Measurements from ENCODE around the gene GNB1L. TPM values are rescaled to one million over a fixed set of nuclear protein-coding genes. Genes with fewer than 3 reads are reported as not detected.

GNB1L gene
- total and polyA plus RNA-seq, 5 donors, result 2.1 to 4.9 (median 3.9) TPM

- H3K27ac ChIP-seq (ENCODE audit: low read length), result no peak overlapping the region
- intact Hi-C loops (cut with DNase I), result no loop called here
- H3K4me1 ChIP-seq (ENCODE audit: control insufficient read depth, insufficient read depth, low read length), result no peaks in the 10 kb centered on the region
- no peak for DNase-seq
- WGBS, result 94% methylated on average over 14 of the region's 14 CpGs
- ATAC-seq, result no peak
- no peaks in the 10 kb centered on the region for H3K9me3 ChIP-seq (ENCODE audit: control insufficient read depth, low read length)
- no peak overlapping the region for H3K4me3 ChIP-seq (ENCODE audit: low read length)
- H3K27me3 ChIP-seq (ENCODE audit: control insufficient read depth, insufficient read depth), result no peaks in the 10 kb centered on the region
These were observed 35.3 kb downstream of the GNB1L start for GRCh38 chr22:19819208-19819910.

- WGBS, result 89% methylated on average over 17 of the region's 17 CpGs
- Histone ChIP-seq H3K4me3 (ENCODE audit: low read length) (no peak overlapping the region), H3K27me3 (ENCODE audit: control insufficient read depth, insufficient read depth) (no peaks in the 10 kb centered on the region), H3K4me1 (ENCODE audit: control insufficient read depth, insufficient read depth, low read length) (no peaks in the 10 kb centered on the region), H3K9me3 (ENCODE audit: control insufficient read depth, low read length) (no peaks in the 10 kb centered on the region), H3K27ac (ENCODE audit: low read length) (no peak overlapping the region)
- intact Hi-C loops (cut with DNase I), result no loop called here
- ATAC-seq, result no peak
- DNase-seq, result no peak
These were observed 36.1 kb downstream of the GNB1L start for GRCh38 chr22:19818324-19819207.

GRCh38 chr22:19816372-19817119, 38.1 kb downstream of the GNB1L start:
- H3K27me3 ChIP-seq (ENCODE audit: control insufficient read depth, insufficient read depth), result no peaks in the 10 kb centered on the region
- H3K4me3 ChIP-seq (ENCODE audit: low read length), result no peak overlapping the region
- no peaks in the 10 kb centered on the region for H3K9me3 ChIP-seq (ENCODE audit: control insufficient read depth, low read length)
- no peaks in the 10 kb centered on the region for H3K4me1 ChIP-seq (ENCODE audit: control insufficient read depth, insufficient read depth, low read length)
- ATAC-seq, result no peak
- 91% methylated on average over 14 of the region's 14 CpGs for WGBS
- H3K27ac ChIP-seq (ENCODE audit: low read length), result no peak overlapping the region
- DNase-seq, result no peak
- intact Hi-C loops (cut with DNase I), result no loop called here

DNA sequence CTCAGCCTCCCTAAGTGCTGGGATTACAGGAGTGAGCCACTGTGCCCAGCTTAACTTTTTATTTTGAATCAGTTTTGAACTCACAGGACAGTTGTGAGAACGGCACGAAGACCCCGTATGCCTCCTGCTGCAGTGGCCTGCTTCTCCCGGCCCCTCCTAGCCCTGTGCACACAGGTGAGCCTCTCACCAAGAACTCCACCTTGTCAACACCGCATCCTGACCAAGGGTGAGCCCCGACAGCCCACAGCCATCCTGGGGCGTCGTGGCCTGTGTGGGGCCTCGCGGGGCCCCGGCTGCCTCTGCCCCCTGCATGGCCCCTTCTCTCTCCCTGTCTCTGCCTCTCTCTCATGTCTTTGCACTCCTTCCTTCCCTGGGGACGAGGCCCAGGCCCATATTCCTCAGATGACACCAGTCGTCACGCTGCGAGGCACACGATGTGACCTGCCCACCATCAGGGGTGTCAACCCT, 38.8 kb downstream of the GNB1L start:
- H3K27me3 ChIP-seq (ENCODE audit: control insufficient read depth, insufficient read depth), result no peaks in the 10 kb centered on the region
- no peaks in the 10 kb centered on the region for H3K9me3 ChIP-seq (ENCODE audit: control insufficient read depth, low read length)
- DNase-seq (no peak), ATAC-seq (no peak)
- no peak overlapping the region for H3K4me3 ChIP-seq (ENCODE audit: low read length)
- H3K27ac ChIP-seq (ENCODE audit: low read length), result no peak overlapping the region
- no peaks in the 10 kb centered on the region for H3K4me1 ChIP-seq (ENCODE audit: control insufficient read depth, insufficient read depth, low read length)
- WGBS, result 88% methylated on average over 16 of the region's 16 CpGs
- intact Hi-C loops (cut with DNase I), result no loop called here

DNA sequence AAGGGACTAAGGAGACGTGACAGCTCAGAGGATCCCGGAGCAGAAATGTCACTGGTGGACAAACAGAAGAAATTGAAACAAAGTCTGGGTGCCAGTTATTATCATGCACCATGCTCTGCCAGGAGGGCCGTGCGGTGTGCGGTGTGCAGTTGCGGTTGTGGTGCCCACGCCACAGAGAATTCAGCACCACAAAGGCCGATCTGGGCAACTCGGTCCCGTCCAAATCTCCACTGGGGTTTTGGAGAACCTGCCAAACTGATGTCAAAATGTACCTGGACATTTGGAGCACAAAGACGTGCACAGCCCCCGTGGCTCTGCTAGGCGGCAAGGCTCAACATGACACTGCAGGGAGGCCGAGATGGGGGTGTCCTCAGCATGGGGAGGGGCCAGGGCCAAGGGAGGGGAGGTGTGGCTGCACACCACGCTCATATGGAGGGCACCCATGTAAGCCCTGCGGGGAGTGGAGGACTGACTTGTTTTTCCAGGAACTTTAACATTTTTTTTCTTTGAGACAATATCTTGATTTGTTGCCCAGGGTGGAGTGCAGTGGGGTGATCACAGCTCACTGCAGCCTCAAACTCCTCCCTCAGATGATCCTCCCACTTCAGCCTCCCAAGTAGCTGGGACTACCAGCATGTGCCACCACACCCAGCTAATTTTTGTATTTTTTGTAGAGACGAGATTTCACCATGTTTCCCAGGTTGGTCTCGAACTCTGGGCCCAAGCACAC, 39.4 kb downstream of the GNB1L start:
- intact Hi-C loops (cut with DNase I), result no loop called here
- DNase-seq (no peak), ATAC-seq (no peak)
- WGBS, result 90% methylated on average over 18 of the region's 18 CpGs
- no peaks in the 10 kb centered on the region for H3K27me3 ChIP-seq (ENCODE audit: control insufficient read depth, insufficient read depth)
- no peaks in the 10 kb centered on the region for H3K9me3 ChIP-seq (ENCODE audit: control insufficient read depth, low read length)
- H3K4me3 ChIP-seq (ENCODE audit: low read length), result no peak overlapping the region
- no peaks in the 10 kb centered on the region for H3K4me1 ChIP-seq (ENCODE audit: control insufficient read depth, insufficient read depth, low read length)
- no peak overlapping the region for H3K27ac ChIP-seq (ENCODE audit: low read length)

GRCh38 chr22:19814428-19814827, 40.2 kb downstream of the GNB1L start:
- Histone ChIP-seq H3K9me3 (ENCODE audit: control insufficient read depth, low read length) (no peaks in the 10 kb centered on the region), H3K4me3 (ENCODE audit: low read length) (no peak overlapping the region), H3K27me3 (ENCODE audit: control insufficient read depth, insufficient read depth) (no peaks in the 10 kb centered on the region), H3K4me1 (ENCODE audit: control insufficient read depth, insufficient read depth, low read length) (no peaks in the 10 kb centered on the region), H3K27ac (ENCODE audit: low read length) (no peak overlapping the region)
- ATAC-seq, result no peak
- DNase-seq, result no peak
- 89% methylated on average over 5 of the region's 5 CpGs for WGBS
- intact Hi-C loops (cut with DNase I), result no loop called here

DNA sequence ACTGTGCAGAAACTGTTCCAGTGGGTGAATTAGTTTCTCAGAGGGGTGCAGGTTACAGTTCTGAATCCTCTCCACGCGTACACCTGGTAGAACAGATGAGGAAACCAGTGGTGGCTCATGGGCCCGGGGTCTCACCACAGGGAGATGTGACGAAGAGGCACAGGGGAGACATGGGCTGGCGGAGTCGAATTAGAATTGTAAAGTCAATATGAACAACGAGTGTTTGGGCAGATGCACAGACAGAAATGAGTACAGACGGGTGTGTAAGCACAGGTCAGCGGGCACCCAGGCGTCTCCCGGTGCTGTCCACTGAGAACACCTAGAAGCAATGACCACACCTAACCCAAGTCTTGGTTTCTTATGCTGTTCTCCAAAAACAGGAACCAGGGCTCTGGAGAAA, 41.8 kb downstream of the GNB1L start:
- no peaks in the 10 kb centered on the region for H3K27me3 ChIP-seq (ENCODE audit: control insufficient read depth, insufficient read depth)
- H3K27ac ChIP-seq (ENCODE audit: low read length), result no peak overlapping the region
- H3K9me3 ChIP-seq (ENCODE audit: control insufficient read depth, low read length), result no peaks in the 10 kb centered on the region
- 96% methylated on average over 11 of the region's 11 CpGs for WGBS
- no peak overlapping the region for H3K4me3 ChIP-seq (ENCODE audit: low read length)
- ATAC-seq, result no peak
- peaks cover 2% of the 10 kb centered on the region for H3K4me1 ChIP-seq (ENCODE audit: control insufficient read depth, insufficient read depth, low read length)
- intact Hi-C loops (cut with DNase I), result no loop called here
- peak in 1 of 3 donors; percentile 16 for DNase-seq

- ATAC-seq (peak; percentile 66 to 73), DNase-seq (peak in 2 of 3 donors; percentile 82 to 85)
- intact Hi-C loops (cut with DNase I), result no loop called here
- WGBS, result 76% methylated on average over 36 of the region's 36 CpGs
- no peaks in the 10 kb centered on the region for H3K27me3 ChIP-seq (ENCODE audit: control insufficient read depth, insufficient read depth)
- no peak overlapping the region for H3K27ac ChIP-seq (ENCODE audit: low read length)
- H3K4me1 ChIP-seq (ENCODE audit: control insufficient read depth, insufficient read depth, low read length), result peaks cover 2% of the 10 kb centered on the region
- H3K4me3 ChIP-seq (ENCODE audit: low read length), result no peak overlapping the region
- H3K9me3 ChIP-seq (ENCODE audit: control insufficient read depth, low read length), result no peaks in the 10 kb centered on the region
These were observed 42.6 kb downstream of the GNB1L start for GRCh38 chr22:19811811-19812771.

GRCh38 chr22:19811211-19811621, 43.5 kb downstream of the GNB1L start:
- 86% methylated on average over 12 of the region's 12 CpGs for WGBS
- ATAC-seq, result no peak
- H3K4me3 ChIP-seq (ENCODE audit: low read length), result no peak overlapping the region
- H3K9me3 ChIP-seq (ENCODE audit: control insufficient read depth, low read length), result no peaks in the 10 kb centered on the region
- no peak overlapping the region for H3K27ac ChIP-seq (ENCODE audit: low read length)
- H3K27me3 ChIP-seq (ENCODE audit: control insufficient read depth, insufficient read depth), result no peaks in the 10 kb centered on the region
- intact Hi-C loops (cut with DNase I), result no loop called here
- no peak for DNase-seq
- peaks cover 2% of the 10 kb centered on the region for H3K4me1 ChIP-seq (ENCODE audit: control insufficient read depth, insufficient read depth, low read length)

Data from right cardiac atrium (tissue), 5 donors.